HG03095 (cell line): Measurements from ENCODE around the gene NUDT1.
A peak's percentile ranks its signal among the peaks of the same experiment; 100 is the strongest.

Source experiments
- ATAC-seq: cut with Tn5 transposase; IDR thresholded peaks from one replicate; pipeline ENCODE4 v1.9.1; 2021; ENCODE audit warnings: moderate library complexity; ENCODE audit not compliant: unreplicated experiment

The NUDT1 gene

DNA sequence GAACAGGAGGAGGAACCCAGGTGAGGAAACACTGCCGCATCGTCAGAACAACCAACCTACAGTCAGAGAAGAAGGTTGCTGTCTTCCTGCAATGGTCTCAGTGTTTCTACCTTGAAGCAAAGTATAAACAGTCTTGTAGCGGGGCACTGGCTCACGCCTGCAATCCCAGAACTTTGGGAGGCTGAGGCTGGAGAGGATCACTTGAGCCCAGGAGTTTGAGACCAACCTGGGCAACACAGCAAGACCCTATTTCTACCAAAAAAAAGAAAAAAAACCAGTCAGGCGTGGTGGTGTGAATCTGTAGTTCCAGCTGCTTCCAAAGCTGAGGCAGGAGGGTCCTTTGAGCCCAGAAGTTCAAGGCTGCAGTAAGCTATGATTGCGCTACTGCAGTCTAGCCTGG is 48.9 kb downstream of the NUDT1 start:
- ATAC-seq, result no peak

DNA sequence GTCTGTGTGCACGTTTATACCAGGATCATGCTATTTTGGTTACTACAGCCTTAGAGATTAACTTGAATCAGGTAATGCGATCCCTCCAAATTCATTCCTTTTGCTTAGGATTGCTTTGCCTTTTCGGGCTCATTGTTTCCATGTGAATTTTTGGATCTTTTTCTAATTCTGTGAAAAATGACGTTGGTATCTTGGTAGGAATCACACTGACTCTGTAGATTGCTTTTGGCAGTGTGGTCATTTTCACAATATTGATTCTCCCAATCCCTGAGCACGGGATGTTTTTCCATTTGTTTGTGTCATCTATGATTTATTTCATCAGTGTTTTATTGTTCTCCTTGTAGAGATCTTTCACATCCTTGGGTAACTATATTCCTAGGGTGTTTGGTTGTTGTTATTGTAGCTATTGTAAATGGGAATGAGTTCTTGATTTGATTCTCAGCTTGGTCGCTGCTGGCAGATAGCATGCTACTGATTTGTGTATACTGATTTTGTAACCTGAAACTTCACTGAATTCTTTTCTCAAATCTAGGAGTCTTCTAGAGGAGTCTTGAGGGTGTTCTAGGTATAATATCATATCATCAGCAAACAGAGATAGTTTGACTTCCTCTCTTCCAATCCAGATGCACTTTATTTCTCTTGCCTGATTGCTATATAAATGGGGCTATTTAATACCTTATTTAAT is 54.1 kb downstream of the NUDT1 start:
- no peak for ATAC-seq

DNA sequence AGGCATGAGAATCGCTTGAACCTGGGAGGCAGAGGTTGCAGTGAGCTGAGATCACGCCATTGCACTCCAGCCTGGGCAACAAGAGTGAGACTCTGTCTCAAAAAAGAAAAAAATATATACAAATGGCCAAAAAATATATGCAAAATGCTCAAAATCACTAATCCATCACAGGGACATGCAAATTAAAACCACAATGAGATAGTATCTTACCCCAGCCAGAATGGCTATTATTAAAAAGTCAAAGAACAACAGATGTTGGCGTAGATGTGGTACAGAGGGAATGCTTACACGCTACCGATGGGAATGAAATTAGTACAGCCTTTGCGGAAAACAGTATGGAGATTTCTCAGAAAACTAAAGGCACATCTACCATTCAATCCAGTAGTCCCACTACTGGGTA is 54.8 kb downstream of the NUDT1 start:
- ATAC-seq, result no peak

DNA sequence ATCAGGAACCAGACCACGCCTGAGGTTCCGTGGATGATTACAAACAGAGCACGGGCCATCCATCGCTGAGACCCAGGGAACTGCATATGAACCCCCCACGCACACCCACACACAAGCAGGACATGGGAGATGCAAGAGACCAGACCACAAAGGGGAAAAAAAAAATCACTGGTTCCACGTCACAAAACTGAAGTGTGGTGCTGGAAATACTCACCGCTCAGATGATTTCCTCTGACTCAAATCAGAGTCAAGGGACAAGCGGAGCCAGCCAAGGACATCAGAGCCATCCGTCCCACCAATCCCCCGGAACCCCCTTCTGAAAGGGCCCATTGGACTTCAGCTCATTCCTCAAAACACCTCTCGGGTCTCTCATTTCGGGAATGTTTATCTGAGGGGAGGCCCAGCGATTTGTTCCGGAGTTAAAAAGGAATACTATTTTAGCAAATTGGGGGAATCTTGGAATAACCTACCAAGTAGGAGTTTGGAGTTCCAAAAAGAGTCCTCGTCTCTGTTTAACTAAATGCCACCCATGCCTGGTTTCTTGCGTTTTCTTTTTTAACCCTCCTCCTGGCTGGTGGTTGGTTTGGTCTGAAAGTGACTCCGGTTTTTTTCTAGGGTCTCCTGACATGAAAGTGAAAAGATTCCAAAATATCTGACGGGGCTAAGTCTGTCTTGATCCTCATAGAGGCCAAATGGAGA is 57.3 kb downstream of the NUDT1 start:
- peak; percentile 46 for ATAC-seq

DNA sequence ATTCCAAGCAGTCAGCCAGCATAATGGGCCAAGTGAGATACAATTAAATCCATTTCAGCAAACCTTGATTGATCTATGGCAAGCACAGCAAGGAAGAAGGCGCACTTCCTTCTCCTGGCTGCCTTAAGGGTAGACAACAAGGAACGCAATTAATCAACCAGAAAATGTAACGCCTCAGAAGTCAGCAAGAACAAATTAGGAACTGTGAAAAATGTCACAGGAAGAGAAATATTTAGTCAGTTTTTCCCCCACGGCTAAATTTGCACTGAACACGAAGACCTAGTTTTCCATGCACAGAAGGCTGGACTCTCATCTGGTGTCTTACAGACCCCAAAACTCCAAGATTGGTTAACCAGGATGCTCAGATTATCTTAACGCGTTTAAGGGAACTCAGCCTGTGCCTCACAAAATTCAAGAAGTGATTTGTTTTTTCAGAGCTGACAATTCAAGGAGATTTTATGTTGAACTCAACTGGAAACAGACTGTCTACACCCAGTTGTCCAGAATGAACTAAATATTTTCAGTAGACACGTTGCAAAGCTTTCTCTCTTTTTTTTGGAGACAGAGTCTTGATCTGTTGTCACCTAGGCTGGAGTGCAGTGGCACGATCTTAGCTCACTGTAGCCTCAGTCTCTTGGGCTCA is 58.0 kb downstream of the NUDT1 start:
- ATAC-seq, result no peak
